GM18951 (cell line): ENCODE results near the gene EID2.
A peak's percentile ranks its signal among the peaks of the same experiment; 100 is the strongest.

Experiments
- POLR2A ChIP-seq: IDR thresholded peaks from 4 replicates; pipeline ENCODE4 v1.6.1; 2011; ENCODE audit warnings: mild to moderate bottlenecking; ENCODE audit not compliant: insufficient read length, insufficient read depth; ENCODE audit errors: extremely low read depth
- in situ Hi-C: fragments of 300-500 bp; cut with MboI; formaldehyde crosslinking; loops from one replicate; pipeline ENCODE4 v1.12.0; 2022; ENCODE audit warnings: low sequenced_read_pairs, mixed read lengths, inconsistent platforms; ENCODE audit not compliant: unreplicated experiment

EID2 gene

DNA sequence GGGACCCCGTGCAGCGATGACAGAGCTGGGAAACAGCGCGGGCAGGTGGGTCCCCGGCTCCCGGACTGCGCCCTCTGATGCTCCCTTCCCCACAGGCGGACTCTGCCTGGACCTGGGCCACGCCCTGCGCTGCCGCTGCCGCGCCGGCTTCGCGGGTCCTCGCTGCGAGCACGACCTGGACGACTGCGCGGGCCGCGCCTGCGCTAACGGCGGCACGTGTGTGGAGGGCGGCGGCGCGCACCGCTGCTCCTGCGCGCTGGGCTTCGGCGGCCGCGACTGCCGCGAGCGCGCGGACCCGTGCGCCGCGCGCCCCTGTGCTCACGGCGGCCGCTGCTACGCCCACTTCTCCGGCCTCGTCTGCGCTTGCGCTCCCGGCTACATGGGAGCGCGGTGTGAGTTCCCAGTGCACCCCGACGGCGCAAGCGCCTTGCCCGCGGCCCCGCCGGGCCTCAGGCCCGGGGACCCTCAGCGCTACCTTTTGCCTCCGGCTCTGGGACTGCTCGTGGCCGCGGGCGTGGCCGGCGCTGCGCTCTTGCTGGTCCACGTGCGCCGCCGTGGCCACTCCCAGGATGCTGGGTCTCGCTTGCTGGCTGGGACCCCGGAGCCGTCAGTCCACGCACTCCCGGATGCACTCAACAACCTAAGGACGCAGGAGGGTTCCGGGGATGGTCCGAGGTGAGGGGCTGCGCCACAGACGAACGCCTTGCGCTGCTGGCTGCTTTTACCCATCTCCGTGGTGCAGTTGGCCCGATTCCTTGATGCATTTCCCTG, 32.8 kb downstream of the EID2 start:
- in situ Hi-C loops: no loop called here

DNA sequence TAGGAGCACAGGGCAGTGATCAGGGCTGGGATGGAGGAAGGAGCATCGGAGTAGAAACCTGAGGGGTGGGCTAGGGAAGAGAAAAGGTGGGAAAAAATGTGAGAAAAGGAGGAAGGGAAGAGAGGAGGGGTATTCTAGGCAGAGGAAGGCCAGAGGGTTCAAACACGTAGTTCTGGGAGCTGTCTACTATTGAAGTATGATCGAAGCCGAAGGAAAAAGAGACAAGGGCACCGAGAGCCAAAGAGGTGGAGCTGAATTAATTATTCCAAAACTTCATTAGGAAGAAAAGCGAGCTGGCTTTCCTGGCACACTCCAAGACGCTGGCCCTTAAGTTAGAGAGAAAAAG, 33.4 kb downstream of the EID2 start:
- in situ Hi-C loops: no loop called here

More for the DNA sequence above, 32.8 kb downstream of the EID2 start:
- TF ChIP-seq POLR2A: peak; percentile 54

DNA sequence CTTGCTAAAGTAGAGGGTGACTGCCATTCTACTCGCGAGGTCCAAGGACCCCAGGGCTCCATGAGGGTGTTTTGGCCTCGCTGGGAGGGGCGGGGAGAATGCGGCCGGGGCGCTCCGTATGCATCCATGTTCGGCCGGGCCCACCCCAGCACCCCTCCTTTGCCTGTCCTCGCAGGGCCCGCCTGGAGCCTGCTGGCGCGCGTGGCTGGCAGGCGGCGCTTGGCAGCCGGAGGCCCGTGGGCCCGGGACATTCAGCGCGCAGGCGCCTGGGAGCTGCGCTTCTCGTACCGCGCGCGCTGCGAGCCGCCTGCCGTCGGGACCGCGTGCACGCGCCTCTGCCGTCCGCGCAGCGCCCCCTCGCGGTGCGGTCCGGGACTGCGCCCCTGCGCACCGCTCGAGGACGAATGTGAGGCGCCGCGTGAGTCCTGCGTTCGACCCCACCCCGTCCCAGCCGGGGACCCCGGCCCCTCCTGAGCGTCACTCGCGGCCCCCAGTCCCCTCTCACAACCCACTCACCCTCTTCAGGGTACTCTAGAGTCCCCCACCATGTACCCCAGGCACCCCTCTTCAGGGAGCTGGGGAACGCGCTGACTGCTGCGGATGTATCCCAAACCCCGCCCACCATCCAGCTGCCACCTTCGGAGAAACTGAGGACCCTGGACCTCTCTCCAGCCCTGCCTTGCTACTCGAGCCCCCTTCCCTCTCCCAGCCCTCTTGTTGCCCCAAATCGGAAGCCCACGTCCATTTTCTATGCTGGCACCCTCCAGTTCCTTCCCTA, 37.1 kb downstream of the EID2 start:
- no peak for TF ChIP-seq POLR2A
- in situ Hi-C loops: no loop called here

More for the DNA sequence above, 33.4 kb downstream of the EID2 start:
- TF ChIP-seq POLR2A: no peak

DNA sequence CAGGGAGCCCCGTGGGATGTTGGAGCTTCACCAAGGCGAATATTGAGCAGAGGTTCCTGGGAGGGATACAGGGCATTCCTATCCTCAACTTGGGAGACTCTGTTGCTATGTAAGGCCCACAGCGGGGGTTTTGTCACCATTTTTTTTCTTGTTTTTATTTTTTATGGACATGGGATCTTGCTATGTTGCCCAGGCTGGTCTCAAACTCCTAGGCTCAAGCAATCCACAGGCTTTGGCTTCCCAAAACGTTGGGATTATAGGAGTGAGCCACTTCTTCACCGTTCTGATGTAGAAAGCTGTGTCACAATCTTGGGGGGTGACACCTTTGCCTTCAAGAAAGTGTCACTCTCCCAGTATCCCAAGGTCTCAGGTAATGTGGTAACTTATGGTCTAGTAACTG, 38.6 kb downstream of the EID2 start:
- in situ Hi-C loops: no loop called here
- TF ChIP-seq POLR2A: no peak

DNA sequence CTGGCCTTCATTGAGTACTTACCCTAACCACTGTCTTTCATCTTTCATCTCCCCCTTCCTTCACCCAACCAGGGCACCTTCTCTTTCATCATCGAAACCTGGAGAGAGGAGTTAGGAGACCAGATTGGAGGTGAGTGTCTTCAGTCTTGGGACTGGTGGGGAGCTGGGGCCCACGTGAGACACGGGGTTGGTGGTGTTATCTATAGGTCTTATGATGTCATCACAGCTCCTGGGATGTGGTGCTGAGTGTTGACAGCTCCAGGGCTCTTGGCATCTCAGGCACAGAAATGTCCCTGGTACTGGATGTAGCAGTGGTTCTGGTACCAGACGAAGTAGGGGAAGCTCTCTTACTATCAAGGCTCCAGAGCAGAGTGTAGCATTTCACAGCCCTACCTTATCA, 39.4 kb downstream of the EID2 start:
- no peak for TF ChIP-seq POLR2A
- in situ Hi-C loops: no loop called here

DNA sequence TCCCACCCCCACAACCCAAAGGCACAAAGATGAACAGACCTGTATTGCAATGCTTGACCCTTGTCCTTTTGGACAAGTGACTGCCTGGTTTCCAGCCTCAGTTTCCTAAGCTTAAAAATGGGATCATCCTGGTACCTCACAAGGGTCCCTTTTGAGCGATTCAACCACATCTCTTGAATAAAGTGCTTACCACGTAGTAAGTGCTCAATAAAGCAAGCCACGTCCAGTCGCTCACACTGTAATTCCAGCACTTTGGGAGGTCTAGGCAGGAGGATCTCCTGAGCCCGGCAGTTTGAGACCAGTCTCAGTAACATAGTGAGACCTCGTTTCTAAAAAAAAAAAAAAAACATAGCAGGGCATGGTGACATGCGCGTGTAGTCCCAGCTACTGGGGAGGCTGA, 40.0 kb downstream of the EID2 start:
- in situ Hi-C loops: no loop called here
- no peak for TF ChIP-seq POLR2A

DNA sequence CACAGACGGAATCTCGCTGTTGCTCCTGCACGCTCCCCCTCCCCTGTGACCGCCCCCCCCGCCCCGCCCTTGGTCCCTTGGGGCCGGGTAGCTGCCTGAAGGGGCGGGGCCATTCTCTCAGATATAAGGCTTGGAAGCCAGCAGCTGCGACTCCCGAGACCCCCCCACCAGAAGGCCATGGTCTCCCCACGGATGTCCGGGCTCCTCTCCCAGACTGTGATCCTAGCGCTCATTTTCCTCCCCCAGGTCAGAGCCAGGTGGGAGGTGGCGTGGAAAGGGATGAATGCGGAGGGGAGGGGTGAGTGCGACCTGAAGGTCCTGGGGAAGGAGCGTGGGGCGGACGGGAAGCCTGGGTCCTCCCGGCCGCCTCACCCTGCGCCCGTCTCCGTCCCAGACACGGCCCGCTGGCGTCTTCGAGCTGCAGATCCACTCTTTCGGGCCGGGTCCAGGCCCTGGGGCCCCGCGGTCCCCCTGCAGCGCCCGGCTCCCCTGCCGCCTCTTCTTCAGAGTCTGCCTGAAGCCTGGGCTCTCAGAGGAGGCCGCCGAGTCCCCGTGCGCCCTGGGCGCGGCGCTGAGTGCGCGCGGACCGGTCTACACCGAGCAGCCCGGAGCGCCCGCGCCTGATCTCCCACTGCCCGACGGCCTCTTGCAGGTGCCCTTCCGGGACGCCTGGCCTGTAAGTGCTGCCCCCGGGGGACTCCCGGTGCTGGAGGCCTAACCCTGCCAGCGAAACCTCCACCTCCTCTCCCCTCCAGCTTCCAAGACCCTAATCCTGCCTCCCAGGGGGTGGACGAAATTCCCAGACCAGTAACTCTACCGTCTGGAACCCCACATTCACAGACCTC, 40.9 kb downstream of the EID2 start, which contains the start of gene DLL3:
TSS of gene DLL3 (plus strand) at position 150 of the 845 bp plus-strand sequence. CDS start at position 178, 28 bp downstream.
- in situ Hi-C loops: no loop called here
- no peak for TF ChIP-seq POLR2A

DNA sequence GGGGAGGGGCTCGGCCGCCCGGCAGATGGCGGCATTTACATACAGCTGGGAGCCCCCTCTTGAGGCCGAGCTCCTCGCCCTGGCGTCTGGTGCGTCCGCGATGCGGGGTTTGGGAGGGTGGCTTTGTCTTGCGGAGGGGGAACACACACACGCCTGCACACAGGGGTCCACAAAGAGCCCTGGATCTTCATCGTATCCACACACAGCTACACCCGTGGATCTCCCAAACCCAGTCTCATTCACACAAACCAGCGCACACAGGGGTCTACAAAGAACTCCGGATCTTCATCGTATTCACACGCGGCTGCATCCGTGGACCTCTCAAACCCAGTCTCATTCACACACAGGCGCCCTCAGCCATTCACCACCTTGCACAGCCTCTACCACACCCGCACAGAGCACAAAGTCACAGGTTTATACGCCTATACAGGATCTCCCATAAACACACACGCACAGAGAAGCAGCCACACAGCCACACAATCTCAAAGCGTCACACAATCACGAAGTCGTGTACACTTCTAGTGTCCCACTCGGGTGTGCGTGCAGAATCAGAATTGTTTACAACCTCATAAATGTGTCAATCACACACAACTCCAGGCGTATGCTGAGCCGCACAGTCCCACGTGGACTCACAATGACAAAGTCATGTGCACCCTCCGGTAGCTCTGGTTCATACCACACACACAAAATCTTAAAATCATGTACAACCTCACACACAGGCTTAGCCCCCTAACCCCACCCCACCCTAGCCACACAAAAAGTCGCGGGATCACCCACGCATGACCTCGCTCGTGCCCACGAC, 41.8 kb downstream of the EID2 start:
- in situ Hi-C loops: no loop called here
- TF ChIP-seq POLR2A: no peak

DNA sequence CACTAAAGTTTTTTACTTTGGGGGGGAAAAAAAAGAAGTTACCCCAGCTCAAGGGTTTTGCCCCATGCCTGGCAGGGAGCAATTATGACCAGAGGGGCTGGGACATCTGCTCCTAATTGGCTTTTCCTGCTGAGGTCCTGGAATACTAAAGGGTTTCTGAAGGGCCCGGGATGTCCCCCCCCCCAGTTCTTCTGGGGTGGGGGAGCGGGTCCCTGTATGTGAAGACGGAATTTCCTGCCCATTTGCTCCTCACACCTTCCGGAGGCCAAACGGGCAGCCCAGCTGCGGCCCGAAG, 42.3 kb downstream of the EID2 start:
- in situ Hi-C loops: no loop called here
- TF ChIP-seq POLR2A: no peak

DNA sequence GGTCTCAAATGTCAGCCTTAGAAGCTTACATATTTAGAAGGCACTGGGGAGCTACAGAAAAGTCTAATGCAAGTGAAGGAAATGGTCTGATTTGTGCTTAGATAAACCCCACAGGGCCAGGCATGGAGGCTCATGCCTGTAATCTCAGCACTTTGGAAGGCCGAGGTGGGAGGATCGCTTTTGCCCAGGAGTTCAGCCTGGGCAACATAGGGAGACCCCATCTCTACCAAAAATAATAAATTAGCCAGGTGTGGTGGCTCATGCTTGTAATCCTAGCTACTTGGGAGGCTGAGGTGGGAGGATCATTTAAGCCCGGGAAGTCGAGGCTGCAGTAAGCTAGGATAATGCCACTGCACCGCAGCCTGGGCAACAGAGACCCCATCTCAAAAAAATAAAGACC, 43.9 kb downstream of the EID2 start:
- TF ChIP-seq POLR2A: no peak
- in situ Hi-C loops: no loop called here

DNA sequence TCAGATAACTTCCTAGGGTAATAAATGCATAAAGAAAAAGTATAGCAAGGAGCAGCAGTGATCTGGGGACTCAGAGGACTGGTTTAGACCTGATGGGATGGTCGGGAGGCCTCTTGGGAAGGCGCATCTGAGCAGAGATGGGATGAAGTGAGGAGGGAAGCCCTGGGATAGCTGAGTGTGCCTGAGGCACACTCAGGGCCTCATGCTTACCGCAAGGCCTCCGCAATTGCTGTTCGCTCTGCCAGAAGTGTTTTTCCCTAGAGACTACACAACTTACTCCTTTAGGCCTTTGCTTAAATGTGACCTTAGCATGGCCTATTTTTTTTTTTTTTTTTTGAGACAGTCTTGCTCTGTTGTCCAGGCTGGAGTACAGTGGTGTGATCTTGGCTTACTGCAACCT, 45.3 kb downstream of the EID2 start:
- no peak for TF ChIP-seq POLR2A
- in situ Hi-C loops: no loop called here

DNA sequence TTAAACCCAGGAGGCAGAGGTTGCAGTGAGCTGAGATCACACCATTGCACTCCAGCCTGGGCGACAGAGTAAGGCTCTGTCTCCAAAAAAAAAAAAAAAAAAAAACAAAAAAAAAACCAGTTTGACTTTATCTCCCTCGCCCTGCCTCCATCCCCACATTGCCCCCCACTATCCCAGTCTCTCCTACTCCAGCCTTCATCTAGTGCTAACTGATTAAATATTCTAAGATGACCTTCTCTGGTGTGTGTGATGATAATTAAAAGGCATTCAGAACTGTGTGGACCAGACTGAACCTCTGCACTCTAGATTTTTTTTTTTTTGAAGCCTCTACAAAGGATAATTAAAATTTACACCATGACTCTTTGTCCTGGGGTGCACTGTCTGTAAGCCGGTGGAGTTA, 47.2 kb downstream of the EID2 start:
- in situ Hi-C loops: no loop called here

DNA sequence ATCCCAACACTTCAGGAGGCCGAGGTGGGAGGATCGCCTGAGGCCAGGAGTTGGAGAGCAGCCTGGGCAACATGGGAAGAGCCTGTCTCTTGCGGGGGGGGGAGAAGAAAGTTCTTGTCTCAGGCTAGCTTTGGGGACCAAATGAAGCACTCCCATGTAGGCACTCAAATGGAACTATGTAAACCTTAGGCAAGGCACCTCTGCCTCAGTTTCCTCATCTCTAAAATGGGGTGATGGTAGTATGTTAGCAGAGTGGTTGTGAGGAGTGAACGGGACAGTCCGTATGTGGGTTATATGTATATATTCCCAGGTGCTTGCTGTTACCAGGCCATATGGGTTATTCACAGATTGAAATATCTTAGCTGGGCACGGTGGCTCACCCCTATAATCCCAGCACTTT, 47.7 kb downstream of the EID2 start:
- in situ Hi-C loops: no loop called here
- TF ChIP-seq POLR2A: no peak

More for the DNA sequence above, 47.2 kb downstream of the EID2 start:
- TF ChIP-seq POLR2A: no peak
